GM18511 (cell line): ENCODE data around the gene SULT1A2.
"Not testable (repeated sequence)": the region's sequence is repeated elsewhere in the genome, so short reads cannot be mapped to it uniquely, and the experiment has no call there.

Experiments
- ATAC-seq: cut with Tn5 transposase; IDR thresholded peaks from one replicate; pipeline ENCODE4 v1.9.1; 2021; ENCODE audit warnings: mild to moderate bottlenecking, moderate library complexity; ENCODE audit not compliant: unreplicated experiment

Gene SULT1A2

GRCh38 chr16:28592511-28592910, 4.3 kb downstream of the SULT1A2 start:
- no peak for ATAC-seq

GRCh38 chr16:28591355-28591754, 5.5 kb downstream of the SULT1A2 start:
- ATAC-seq: no peak

- no peak for ATAC-seq
Observed at GRCh38 chr16:28590384-28591340, 6.2 kb downstream of the SULT1A2 start.

- ATAC-seq: no peak
Observed at GRCh38 chr16:28589930-28590329, 6.9 kb downstream of the SULT1A2 start.

GRCh38 chr16:28589069-28589468, 7.8 kb downstream of the SULT1A2 start:
- no peak for ATAC-seq

- ATAC-seq: no peak
Observed at GRCh38 chr16:28587386-28587785, 9.5 kb downstream of the SULT1A2 start.

GRCh38 chr16:28586466-28586865, 10.4 kb downstream of the SULT1A2 start:
- ATAC-seq: no peak

GRCh38 chr16:28585674-28586073, 11.2 kb downstream of the SULT1A2 start:
- no peak for ATAC-seq

GRCh38 chr16:28580726-28581315, 16.0 kb downstream of the SULT1A2 start:
- ATAC-seq: no peak

GRCh38 chr16:28575446-28576109, 21.3 kb downstream of the SULT1A2 start:
- ATAC-seq: no peak

GRCh38 chr16:28574925-28575324, 21.9 kb downstream of the SULT1A2 start:
- ATAC-seq: no peak

- ATAC-seq: no peak
Observed at GRCh38 chr16:28573738-28574718, 22.8 kb downstream of the SULT1A2 start.

- no peak for ATAC-seq
Observed at GRCh38 chr16:28572696-28573510, 23.9 kb downstream of the SULT1A2 start.

- ATAC-seq: no peak
Observed at GRCh38 chr16:28569968-28570752, 26.7 kb downstream of the SULT1A2 start.

GRCh38 chr16:28569021-28569420, 27.8 kb downstream of the SULT1A2 start:
- ATAC-seq: no peak

GRCh38 chr16:28567292-28567691, 29.6 kb downstream of the SULT1A2 start:
- ATAC-seq: no peak

GRCh38 chr16:28566233-28566925, 30.5 kb downstream of the SULT1A2 start:
- ATAC-seq: not testable (repeated sequence)

GRCh38 chr16:28563218-28563617, 33.6 kb downstream of the SULT1A2 start:
- no peak for ATAC-seq
